HG02678 (cell line): ENCODE results near the gene TRAPPC10.

Source experiments
- ATAC-seq: cut with Tn5 transposase; IDR thresholded peaks from one replicate; pipeline ENCODE4 v1.9.1; 2021; ENCODE audit warnings: mild to moderate bottlenecking, moderate library complexity; ENCODE audit not compliant: unreplicated experiment

The TRAPPC10 gene

GRCh38 chr21:44029460-44030087 lies 17.5 kb downstream of the TRAPPC10 start:
- ATAC-seq, result no peak

- ATAC-seq, result no peak
Measured at GRCh38 chr21:44035244-44035643, 23.1 kb downstream of the TRAPPC10 start.

GRCh38 chr21:44038063-44038462 lies 26.0 kb downstream of the TRAPPC10 start:
- no peak for ATAC-seq

- no peak for ATAC-seq
Measured at GRCh38 chr21:44039828-44040227, 27.7 kb downstream of the TRAPPC10 start.

GRCh38 chr21:44043613-44044012 lies 31.5 kb downstream of the TRAPPC10 start:
- no peak for ATAC-seq

- no peak for ATAC-seq
Measured at GRCh38 chr21:44046734-44047133, 34.6 kb downstream of the TRAPPC10 start.

- no peak for ATAC-seq
Measured at GRCh38 chr21:44047996-44048560, 36.0 kb downstream of the TRAPPC10 start.

- no peak for ATAC-seq
Measured at GRCh38 chr21:44049182-44049581, 37.1 kb downstream of the TRAPPC10 start.

- ATAC-seq, result no peak
Measured at GRCh38 chr21:44049606-44050005, 37.5 kb downstream of the TRAPPC10 start.

- no peak for ATAC-seq
Measured at GRCh38 chr21:44050276-44050675, 38.2 kb downstream of the TRAPPC10 start.

- no peak for ATAC-seq
Measured at GRCh38 chr21:44051462-44051941, 39.4 kb downstream of the TRAPPC10 start.

GRCh38 chr21:44052071-44052829 lies 40.1 kb downstream of the TRAPPC10 start:
- no peak for ATAC-seq

- no peak for ATAC-seq
Measured at GRCh38 chr21:44052830-44053226, 40.7 kb downstream of the TRAPPC10 start.

GRCh38 chr21:44053567-44053966 lies 41.5 kb downstream of the TRAPPC10 start:
- no peak for ATAC-seq

GRCh38 chr21:44054710-44055109 lies 42.6 kb downstream of the TRAPPC10 start:
- no peak for ATAC-seq

- ATAC-seq, result no peak
Measured at GRCh38 chr21:44057055-44057454, 44.9 kb downstream of the TRAPPC10 start.

GRCh38 chr21:44057960-44058651 lies 46.0 kb downstream of the TRAPPC10 start:
- no peak for ATAC-seq

- ATAC-seq, result no peak
Measured at GRCh38 chr21:44058652-44058964, 46.5 kb downstream of the TRAPPC10 start.

- ATAC-seq, result no peak
Measured at GRCh38 chr21:44058981-44059380, 46.9 kb downstream of the TRAPPC10 start.

GRCh38 chr21:44059710-44060109 lies 47.6 kb downstream of the TRAPPC10 start:
- ATAC-seq, result no peak

- no peak for ATAC-seq
Measured at GRCh38 chr21:44062380-44062779, 50.3 kb downstream of the TRAPPC10 start.
